Spinal cord (tissue), 10 donors: ENCODE data around the gene MUS81. TPM values are rescaled to one million over a fixed set of nuclear protein-coding genes. Genes with fewer than 3 reads are reported as not detected.
A peak's percentile ranks its signal among the peaks of the same experiment; 100 is the strongest.

Experiments
- DNase-seq, 6 donors: peaks; one replicate each; pipeline versions ENCODE4 v3.0.0 to v3.0.0-alpha.2; 2013 to 2015; ENCODE audit warnings: low spot score in 6 of 6, low read depth in 4 of 6
- H3K27ac ChIP-seq: one replicate; pipeline ENCODE4 v1.5.1; 2013; ENCODE audit warnings: low read depth, low read length, control low read depth
- H3K27me3 ChIP-seq: one replicate; pipeline ENCODE4 v1.6.1; 2013; ENCODE audit warnings: low read length; ENCODE audit not compliant: control insufficient read depth, insufficient read depth
- H3K36me3 ChIP-seq: one replicate; pipeline ENCODE4 v1.6.1; 2013; ENCODE audit warnings: low read length; ENCODE audit not compliant: control insufficient read depth, insufficient read depth
- H3K4me1 ChIP-seq: one replicate; pipeline ENCODE4 v1.6.1; 2013; ENCODE audit warnings: low read length; ENCODE audit not compliant: control insufficient read depth, insufficient read depth
- H3K4me3 ChIP-seq: one replicate; pipeline ENCODE4 v1.5.1; 2013; ENCODE audit warnings: low read depth, low read length, control low read depth
- H3K9me3 ChIP-seq: one replicate; pipeline ENCODE4 v1.6.1; 2013; ENCODE audit warnings: low read length; ENCODE audit not compliant: control insufficient read depth, insufficient read depth
- WGBS: methylation state at CpG from one replicate; pipeline ENCODE4 v1.1.5; 2013; ENCODE audit warnings: missing lambda C conversion rate; ENCODE audit not compliant: insufficient coverage; 5-methylcytosine and 5-hydroxymethylcytosine counted together
- polyA plus RNA-seq, 2 donors: library from polyadenylated mRNA; unstranded; fragments of 120-200 nt; gene quantifications; one replicate each; pipeline ENCODE4 v1.2.1, GENCODE V29; 2013; ENCODE audit not compliant: insufficient read length in 2 of 2
- total RNA-seq, 2 donors: library from RNA; depleted of rRNA in 1 of 2; stranded (reverse); fragments of 120-200 nt in 1 of 2; fragments of >200 nt in 1 of 2; gene quantifications; one replicate each; pipeline versions ENCODE4 v1.2.3 to v1.2.4, GENCODE V29; 2013 to 2014
- donor health status: healthy.

The MUS81 gene
- total and polyA plus RNA-seq, 4 donors, result 24.9 to 62.0 (median 53.6) TPM

DNA sequence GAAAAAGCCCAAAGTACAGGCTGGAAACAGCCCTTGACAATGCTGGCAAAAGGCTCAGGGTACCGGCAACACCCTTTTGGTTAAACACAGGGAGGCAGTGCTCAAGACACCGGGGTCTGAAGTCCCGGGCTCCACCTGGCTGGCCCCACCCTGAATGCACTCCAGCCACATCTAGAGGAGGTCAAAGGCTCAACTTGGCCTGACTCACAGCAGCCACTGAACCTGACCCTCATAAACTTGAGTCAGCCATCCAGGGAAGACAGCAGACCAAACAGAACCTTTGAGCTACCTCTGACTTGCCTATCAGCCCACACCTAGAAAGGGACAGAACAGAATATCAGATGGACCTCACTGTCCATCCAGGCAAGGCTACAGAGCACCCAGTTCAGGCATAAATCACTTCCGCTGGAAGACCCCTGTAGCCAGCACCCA lies 6.1 kb upstream of the MUS81 start:
- H3K36me3 ChIP-seq, result peaks cover 74% of the 10 kb centered on the region
- no peaks in the 10 kb centered on the region for H3K27me3 ChIP-seq
- no peak overlapping the region for H3K27ac ChIP-seq
- no peak overlapping the region for H3K4me3 ChIP-seq
- H3K9me3 ChIP-seq, result no peaks in the 10 kb centered on the region
- 91% methylated on average over 3 of the region's 4 CpGs for WGBS
- peaks cover 22% of the 10 kb centered on the region for H3K4me1 ChIP-seq
- DNase-seq, result no peak

DNA sequence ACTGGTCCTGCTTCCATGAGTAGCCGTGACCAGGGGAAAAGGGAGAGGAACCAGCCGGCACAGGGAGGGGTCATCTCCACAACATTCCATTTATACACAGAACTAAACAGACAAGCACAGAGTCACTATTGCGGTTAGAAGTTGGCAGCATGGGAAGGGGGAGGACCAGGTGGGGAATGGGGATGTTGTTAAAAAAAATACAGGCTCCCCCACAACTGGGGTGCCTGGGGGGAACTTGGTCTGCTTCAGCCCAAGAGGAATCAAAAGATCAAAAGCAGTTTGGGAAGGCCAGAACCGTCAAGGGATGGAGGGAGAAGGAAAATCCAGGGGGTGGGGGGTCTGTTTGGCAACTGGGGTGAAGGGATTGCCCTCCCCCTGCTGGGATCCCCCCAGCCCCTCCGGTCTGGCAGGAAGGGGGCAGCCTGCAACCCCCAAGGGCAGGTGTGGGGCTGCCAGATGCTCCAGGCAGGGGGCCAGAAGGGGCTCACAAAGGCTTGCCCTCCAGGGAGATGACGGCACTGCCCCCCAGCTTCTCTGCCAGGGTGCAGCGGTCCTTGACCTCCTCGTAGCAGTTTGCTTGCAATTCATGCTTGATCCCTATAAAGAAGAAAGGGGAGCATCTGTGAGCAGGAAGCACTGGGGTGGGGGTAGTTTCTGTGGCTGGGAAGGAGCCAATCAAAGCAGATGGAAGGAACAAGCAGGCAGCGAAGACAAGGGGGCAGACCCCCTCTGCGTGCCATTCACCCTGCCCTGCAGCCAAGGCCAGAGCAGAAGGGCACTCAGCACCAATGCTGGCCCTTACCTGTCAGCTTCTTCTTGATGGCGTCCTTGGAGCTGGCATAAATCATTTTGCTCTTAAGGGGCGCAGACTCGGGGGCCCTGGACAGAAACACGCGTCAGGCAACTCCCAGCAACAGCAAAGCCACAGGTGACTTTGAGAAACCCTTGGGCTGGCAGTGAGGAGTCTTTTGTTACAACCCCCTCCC lies 5.1 kb upstream of the MUS81 start:
- H3K27me3 ChIP-seq, result no peaks in the 10 kb centered on the region
- H3K4me1 ChIP-seq, result peaks cover 32% of the 10 kb centered on the region
- 70% methylated on average over 12 of the region's 15 CpGs for WGBS
- no peak overlapping the region for H3K4me3 ChIP-seq
- peaks cover 68% of the 10 kb centered on the region for H3K36me3 ChIP-seq
- no peaks in the 10 kb centered on the region for H3K9me3 ChIP-seq
- DNase-seq, result peak in 1 of 6 donors; percentile 15
- no peak overlapping the region for H3K27ac ChIP-seq

DNA sequence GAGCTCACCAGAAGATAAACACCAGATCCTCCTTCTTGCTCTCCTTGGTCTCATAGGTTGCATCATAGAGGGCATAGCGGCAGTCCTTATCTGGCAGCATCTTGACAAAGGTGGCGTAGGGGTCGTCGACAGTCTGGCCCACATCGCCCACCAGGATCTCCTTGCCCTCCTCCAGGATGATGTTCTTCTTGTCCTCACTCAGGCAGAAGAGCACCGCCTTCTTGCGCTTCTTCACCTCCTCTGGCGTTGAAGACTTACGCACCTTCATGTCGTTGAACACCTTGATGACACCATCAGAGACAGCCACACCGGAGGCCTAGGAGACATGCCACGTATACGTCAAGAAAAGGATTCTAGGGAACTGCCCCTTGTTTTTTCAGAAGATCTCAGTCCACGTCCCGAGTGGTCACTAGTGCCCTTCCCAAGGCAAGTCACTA lies 4.3 kb upstream of the MUS81 start:
- DNase-seq, result peak in 1 of 6 donors; percentile 3
- 92% methylated on average over 15 of the region's 15 CpGs for WGBS
- H3K27me3 ChIP-seq, result no peaks in the 10 kb centered on the region
- H3K9me3 ChIP-seq, result no peaks in the 10 kb centered on the region
- peak overlapping the region; percentile 96 for H3K4me3 ChIP-seq
- H3K36me3 ChIP-seq, result peaks cover 63% of the 10 kb centered on the region
- H3K27ac ChIP-seq, result no peak overlapping the region
- peaks cover 36% of the 10 kb centered on the region for H3K4me1 ChIP-seq

DNA sequence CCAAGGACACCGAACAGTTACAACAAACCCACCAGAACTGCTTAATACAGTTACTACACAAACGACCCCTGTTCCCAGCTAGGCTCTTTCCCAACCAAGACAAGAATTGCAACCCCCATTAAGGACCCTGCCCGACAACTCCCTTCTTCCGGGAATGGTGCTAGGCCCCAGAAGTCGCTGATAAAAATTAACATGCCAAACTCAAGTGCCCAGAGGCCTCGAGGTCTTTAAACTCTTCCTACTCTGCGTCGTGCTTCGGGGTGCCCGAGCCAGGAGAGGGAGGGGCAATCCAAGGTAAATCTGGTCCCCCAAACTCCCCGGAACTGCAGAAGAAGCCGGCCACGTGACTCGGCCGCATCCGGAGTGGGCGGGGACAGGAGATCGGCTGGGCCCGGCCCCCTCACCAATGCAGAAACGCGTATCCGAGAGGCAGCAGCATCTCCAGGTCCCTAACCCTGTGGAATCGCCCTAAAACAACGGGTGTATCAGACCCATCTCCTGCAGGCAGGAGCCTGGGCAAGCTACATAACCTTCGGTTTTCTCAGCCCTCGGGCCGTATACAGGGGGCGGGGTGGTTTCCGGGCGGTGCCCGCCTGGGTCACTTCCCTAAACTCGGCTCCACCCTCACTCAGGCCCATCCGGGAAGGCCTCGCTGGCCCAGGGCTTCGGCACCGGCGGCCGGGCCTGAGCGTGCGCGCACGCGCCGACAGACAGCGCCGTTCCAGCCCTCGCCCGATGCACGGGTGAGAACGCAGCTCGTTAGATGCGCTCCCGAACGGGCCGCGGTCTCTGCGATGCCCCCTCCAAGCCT lies 3.3 kb upstream of the MUS81 start:
- H3K27ac ChIP-seq, result peak overlapping the region; percentile 88
- no peaks in the 10 kb centered on the region for H3K9me3 ChIP-seq
- H3K4me3 ChIP-seq, result peak overlapping the region; percentile 96
- WGBS, result 1% methylated on average over 56 of the region's 57 CpGs
- peaks cover 59% of the 10 kb centered on the region for H3K36me3 ChIP-seq
- H3K27me3 ChIP-seq, result no peaks in the 10 kb centered on the region
- peak in 4 of 6 donors; percentile 35 to 86 (median 60) for DNase-seq
- peaks cover 46% of the 10 kb centered on the region for H3K4me1 ChIP-seq

DNA sequence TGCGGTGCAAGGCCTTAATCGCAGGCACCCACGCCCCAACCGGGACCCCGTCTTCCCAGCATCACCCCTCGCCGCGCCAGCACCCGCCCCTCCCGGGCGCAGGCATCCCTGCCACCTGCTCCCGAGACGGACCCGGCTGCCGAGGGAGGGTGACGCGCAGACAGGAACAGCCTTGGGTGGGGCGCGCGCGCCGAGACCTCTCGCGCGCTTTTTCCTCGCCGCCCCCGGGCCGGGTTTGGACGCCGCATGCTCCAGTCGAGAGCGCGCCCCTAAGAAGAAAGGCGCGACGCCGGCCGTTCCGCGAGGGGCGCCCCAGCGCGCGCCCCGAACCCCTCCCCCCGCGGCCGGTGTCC lies 2.8 kb upstream of the MUS81 start:
- Histone ChIP-seq H3K27me3 (no peaks in the 10 kb centered on the region), H3K4me1 (peaks cover 51% of the 10 kb centered on the region), H3K36me3 (peaks cover 59% of the 10 kb centered on the region), H3K9me3 (no peaks in the 10 kb centered on the region), H3K27ac (peak overlapping the region; percentile 88), H3K4me3 (peak overlapping the region; percentile 96)
- no peak for DNase-seq
- 0% methylated on average over 49 of the region's 49 CpGs for WGBS

DNA sequence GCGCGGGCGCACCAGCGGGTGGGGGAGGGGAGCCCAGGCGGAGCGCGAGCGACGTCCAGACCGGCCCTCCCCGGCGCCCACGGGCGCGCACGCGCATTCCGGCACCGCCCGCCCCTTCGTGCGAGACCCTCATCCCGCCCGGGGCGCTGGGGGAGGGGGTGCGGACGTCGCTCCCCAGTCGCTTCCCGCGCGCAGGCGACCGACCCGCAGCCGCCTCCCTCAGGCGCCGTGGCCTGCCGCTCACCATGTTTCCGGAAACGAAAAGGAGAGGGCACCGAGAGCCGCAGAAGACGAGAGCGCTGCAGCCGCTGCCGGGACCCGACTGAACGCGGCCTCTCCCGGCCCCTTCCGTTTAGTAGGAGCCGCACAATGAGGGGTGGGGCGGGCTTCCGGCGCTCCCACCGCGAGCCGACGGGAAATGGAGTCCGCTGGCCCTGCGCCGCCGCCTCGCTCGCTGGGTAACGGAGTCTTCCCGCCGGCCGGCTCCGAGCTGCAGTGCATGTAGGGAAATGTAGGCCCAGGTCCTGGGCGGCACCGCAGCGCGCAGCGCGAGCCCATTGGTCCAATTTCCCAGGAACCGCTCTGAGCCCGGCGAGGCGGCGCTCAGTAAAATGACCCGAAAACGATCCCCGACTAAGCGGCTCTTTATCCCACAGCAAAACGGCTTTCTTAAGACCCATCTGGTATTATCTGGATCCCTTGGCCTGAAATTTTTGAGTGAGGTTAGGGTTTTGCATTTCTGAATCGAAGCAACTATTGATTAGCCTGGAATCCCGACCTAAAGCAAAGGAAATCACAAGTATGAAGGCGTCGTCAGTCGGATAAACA lies 2.2 kb upstream of the MUS81 start, which contains the start of gene CFL1:
Gene CFL1 (minus strand): TSS at position 328 of the 828 bp plus-strand sequence. CDS start 81 bp downstream, at position 247.
- Histone ChIP-seq H3K27me3 (no peaks in the 10 kb centered on the region), H3K4me3 (peak within 1 kb of the TSS; percentile 96), H3K4me1 (peaks cover 56% of the 10 kb centered on the region), H3K36me3 (peaks cover 59% of the 10 kb centered on the region), H3K9me3 (no peaks in the 10 kb centered on the region), H3K27ac (peak within 1 kb of the TSS; percentile 100)
- peak; percentile 87 to 99 (median 96) for DNase-seq
- under 1% methylated on average over 90 of the region's 92 CpGs for WGBS

DNA sequence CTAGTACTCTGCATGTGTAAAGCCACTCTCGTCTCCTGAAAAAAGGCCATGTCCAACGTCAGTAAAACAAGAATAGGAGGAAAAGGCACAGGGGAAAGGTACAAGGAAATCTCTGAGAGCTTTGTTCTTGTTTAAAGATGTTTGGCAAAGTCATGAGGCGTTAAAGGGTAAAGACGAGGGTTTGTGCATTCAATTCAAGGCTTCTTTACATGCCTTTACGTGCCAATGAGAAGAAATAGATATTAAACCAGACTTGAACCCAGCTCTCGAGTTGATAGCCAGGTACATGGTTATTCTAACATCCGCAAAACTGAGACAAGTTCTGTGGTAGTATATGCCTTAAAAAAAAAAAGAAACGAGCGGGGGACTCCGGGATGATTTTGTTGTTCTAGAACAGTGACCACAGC lies 1.5 kb upstream of the MUS81 start:
- no peaks in the 10 kb centered on the region for H3K27me3 ChIP-seq
- peaks cover 59% of the 10 kb centered on the region for H3K36me3 ChIP-seq
- H3K4me1 ChIP-seq, result peaks cover 56% of the 10 kb centered on the region
- no peaks in the 10 kb centered on the region for H3K9me3 ChIP-seq
- DNase-seq, result no peak
- peak overlapping the region; percentile 100 for H3K27ac ChIP-seq
- WGBS, result 0% methylated on average over 8 of the region's 10 CpGs
- H3K4me3 ChIP-seq, result peak overlapping the region; percentile 96

DNA sequence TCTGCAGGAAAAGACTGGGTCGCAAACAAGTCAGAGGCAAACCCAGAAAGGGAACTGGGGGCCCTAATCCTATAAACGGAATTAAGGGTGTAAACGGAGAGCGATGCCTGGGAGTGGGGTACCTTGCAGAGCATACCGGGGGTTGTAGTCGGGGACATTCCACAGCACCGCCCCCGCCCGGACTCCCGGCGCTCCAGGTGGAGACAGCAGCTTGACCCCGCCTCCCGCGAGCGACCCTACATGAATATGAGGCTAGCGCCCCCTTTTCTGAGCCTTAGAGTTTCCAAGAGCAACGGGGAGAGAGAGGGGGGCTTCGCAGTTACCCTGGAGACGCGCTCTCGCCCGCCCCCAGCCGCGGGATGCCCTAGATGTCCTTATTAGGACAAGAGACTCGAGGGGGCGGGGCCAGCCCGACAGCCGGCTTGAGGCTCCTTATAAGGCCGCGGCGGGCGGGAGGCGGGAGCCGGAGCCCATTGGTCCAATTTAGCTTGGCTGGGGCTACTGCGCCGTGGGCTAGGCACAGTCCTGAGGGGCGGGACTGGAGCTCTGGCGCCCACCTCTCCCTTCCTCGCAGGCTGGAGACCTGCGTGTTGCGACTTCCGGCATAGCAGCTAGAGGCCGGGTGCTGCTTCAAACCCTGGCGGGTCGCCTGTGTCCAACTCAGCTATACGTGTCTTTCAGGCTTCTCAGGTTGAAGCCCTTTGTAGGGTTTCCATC lies 980 bp upstream of the MUS81 start:
- peaks cover 56% of the 10 kb centered on the region for H3K4me1 ChIP-seq
- no peaks in the 10 kb centered on the region for H3K27me3 ChIP-seq
- 0% methylated on average over 46 of the region's 46 CpGs for WGBS
- peak; percentile 80 to 99 (median 94) for DNase-seq
- peak overlapping the region; percentile 100 for H3K27ac ChIP-seq
- no peaks in the 10 kb centered on the region for H3K9me3 ChIP-seq
- H3K4me3 ChIP-seq, result peak overlapping the region; percentile 96
- H3K36me3 ChIP-seq, result peaks cover 59% of the 10 kb centered on the region
